IPS-20b (cell line): ENCODE results near the gene SLC6A6.

Experiments
- H3K27ac ChIP-seq: one replicate; pipeline ENCODE4 v1.5.1; 2013; ENCODE audit warnings: low read length
- H3K27me3 ChIP-seq: 2 replicates; pipeline ENCODE4 v1.6.1; 2013; ENCODE audit warnings: mild to moderate bottlenecking, low read length, inconsistent platforms; ENCODE audit not compliant: insufficient read depth
- H3K36me3 ChIP-seq: 2 replicates; pipeline ENCODE4 v1.6.1; 2013; ENCODE audit warnings: low read depth, mild to moderate bottlenecking, inconsistent platforms, low read length, moderate library complexity; ENCODE audit not compliant: insufficient read depth
- H3K4me1 ChIP-seq: 2 replicates; pipeline ENCODE4 v1.6.1; 2013; ENCODE audit warnings: mild to moderate bottlenecking, control low read depth, inconsistent platforms, low read length, moderate library complexity; ENCODE audit not compliant: insufficient read depth
- H3K4me3 ChIP-seq: 2 replicates; pipeline ENCODE4 v1.5.1; 2013; ENCODE audit warnings: mild to moderate bottlenecking, low read length, inconsistent platforms
- H3K9ac ChIP-seq: 2 replicates; pipeline ENCODE4 v1.6.1; 2013; ENCODE audit warnings: low read depth, mild to moderate bottlenecking, inconsistent platforms, low read length, moderate library complexity
- H3K9me3 ChIP-seq: 2 replicates; pipeline ENCODE4 v1.6.1; 2013; ENCODE audit warnings: mild to moderate bottlenecking, low read depth, low read length, inconsistent platforms; ENCODE audit not compliant: insufficient read depth

The SLC6A6 gene

DNA sequence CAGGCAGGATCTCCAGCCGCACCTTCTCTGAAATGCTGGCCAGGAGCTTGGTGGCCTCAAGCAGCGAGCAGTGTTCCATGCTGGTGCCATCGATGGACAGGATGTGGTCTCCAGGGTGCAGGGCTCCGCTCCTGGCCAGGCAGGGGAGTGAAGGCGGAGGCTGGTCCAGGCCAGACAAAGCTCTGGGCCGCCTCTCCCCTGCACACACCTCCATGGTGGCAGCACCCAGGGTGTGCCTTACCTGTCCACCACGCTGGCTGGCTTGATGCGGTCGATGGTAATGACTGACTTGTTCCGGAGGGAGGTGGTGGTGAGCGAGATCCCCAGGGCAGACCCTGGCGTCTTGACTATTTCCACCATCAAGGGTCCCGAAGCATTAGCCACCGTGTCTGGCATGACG lies 117.7 kb downstream of the SLC6A6 start:
- Histone ChIP-seq H3K36me3 (no peaks in the 10 kb centered on the region), H3K4me3 (no peak overlapping the region), H3K27ac (no peak overlapping the region), H3K4me1 (peaks cover 2% of the 10 kb centered on the region; the same call in 1 of the 2 replicates), H3K9ac (no peak overlapping the region), H3K9me3 (no peaks in the 10 kb centered on the region), H3K27me3 (no peaks in the 10 kb centered on the region)

DNA sequence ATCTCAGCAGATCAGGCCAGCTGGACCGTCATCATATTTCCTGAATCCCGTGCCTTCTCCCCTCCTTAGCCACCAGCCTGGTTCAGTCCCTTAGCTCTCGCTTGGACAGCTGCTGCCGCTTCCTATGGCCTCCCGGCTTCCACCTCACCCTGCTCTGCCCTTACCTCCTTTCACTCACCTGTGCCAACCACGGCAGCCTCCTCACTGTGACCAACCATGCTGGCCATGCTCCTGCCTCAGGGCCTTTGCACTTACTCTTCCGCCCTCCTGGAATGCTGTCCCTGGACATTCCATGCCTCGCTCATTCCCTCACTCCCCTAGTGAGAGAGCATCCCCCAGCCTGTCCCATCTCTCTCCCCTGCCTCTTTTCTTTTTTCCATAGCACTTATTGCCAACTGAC lies 118.6 kb downstream of the SLC6A6 start:
- H3K4me3 ChIP-seq, result no peak overlapping the region
- no peaks in the 10 kb centered on the region for H3K9me3 ChIP-seq
- H3K27ac ChIP-seq, result no peak overlapping the region
- H3K36me3 ChIP-seq, result no peaks in the 10 kb centered on the region
- no peak overlapping the region for H3K9ac ChIP-seq
- peaks cover 4% of the 10 kb centered on the region; the same call in 1 of the 2 replicates for H3K4me1 ChIP-seq
- no peaks in the 10 kb centered on the region for H3K27me3 ChIP-seq

DNA sequence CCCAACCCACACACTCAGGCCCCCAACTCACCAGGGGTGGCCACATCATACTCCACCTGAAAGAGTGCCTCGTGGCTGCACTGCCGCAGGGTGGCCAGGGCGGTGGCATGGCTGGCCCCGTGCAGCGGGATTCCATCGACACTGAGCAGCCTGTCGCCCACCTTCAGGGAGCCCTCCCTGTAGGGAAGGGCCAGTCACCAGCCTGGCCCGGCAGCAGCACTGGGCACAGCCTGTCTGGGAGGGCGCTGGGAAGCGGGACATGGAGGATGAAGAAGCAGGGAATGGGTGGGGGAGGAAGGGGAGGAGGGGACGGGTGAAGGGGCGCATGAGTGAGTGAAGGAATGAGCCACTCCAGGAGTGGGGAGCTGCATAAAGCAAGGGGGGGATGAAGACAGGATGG lies 119.2 kb downstream of the SLC6A6 start:
- no peak overlapping the region for H3K27ac ChIP-seq
- peaks cover 10% of the 10 kb centered on the region; the same call in 1 of the 2 replicates for H3K4me1 ChIP-seq
- no peak overlapping the region for H3K4me3 ChIP-seq
- H3K9ac ChIP-seq, result no peak overlapping the region
- no peaks in the 10 kb centered on the region for H3K27me3 ChIP-seq
- H3K9me3 ChIP-seq, result no peaks in the 10 kb centered on the region
- H3K36me3 ChIP-seq, result no peaks in the 10 kb centered on the region

DNA sequence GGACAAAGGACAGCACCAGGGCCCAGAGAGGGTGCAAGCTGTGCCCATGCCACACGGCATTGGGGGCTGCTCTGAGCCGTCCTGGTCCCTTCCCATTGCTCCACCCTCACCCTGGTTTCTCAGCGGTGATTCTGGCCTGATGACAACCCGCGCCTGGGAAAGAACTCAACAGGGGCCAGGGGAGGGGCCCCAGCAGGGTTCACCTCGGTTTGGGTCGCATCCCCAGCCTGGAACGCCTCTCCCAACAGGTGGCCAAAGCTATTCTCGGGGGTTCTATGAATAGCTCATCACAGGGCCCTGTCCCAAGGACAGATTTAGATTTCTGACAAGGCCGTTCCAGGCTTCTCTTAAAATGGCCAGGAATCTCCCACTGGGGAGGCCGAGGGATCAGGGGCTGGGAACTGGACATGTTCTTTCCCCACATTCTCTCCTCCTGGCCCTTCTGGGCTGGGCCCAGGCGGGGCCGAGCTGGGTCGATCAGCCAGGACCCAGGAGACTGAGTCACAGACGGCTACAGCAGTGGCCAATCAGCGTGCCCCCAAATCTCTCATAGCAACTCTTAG lies 119.8 kb downstream of the SLC6A6 start:
- no peak overlapping the region for H3K4me3 ChIP-seq
- no peak overlapping the region for H3K9ac ChIP-seq
- H3K9me3 ChIP-seq, result no peaks in the 10 kb centered on the region
- H3K27me3 ChIP-seq, result no peaks in the 10 kb centered on the region
- no peak overlapping the region for H3K27ac ChIP-seq
- peaks cover 14% of the 10 kb centered on the region; the same call in 1 of the 2 replicates for H3K4me1 ChIP-seq
- H3K36me3 ChIP-seq, result no peaks in the 10 kb centered on the region

DNA sequence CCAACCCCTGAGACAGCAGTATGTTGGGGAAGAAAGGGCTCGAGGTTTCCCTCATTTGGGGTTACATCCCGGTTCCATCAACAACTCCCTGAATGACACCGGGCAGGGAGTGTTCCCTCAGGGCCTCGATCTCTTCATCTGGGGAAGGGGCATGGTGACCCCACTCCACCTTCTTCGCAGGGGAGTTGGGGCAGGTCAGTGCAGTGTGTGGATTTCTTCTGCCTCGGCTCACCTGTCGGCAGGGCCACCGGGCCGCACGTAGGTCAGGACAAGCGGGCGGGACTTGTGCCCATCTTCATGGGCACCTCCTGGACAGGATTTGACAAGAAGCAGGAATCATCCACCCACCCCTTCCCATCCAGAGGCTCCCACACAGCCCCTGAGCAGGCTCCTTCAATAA lies 120.4 kb downstream of the SLC6A6 start:
- H3K27ac ChIP-seq, result no peak overlapping the region
- H3K4me1 ChIP-seq, result peaks cover 14% of the 10 kb centered on the region; the same call in 1 of the 2 replicates
- no peaks in the 10 kb centered on the region for H3K36me3 ChIP-seq
- no peak overlapping the region for H3K9ac ChIP-seq
- H3K27me3 ChIP-seq, result no peaks in the 10 kb centered on the region
- no peaks in the 10 kb centered on the region for H3K9me3 ChIP-seq
- no peak overlapping the region for H3K4me3 ChIP-seq

DNA sequence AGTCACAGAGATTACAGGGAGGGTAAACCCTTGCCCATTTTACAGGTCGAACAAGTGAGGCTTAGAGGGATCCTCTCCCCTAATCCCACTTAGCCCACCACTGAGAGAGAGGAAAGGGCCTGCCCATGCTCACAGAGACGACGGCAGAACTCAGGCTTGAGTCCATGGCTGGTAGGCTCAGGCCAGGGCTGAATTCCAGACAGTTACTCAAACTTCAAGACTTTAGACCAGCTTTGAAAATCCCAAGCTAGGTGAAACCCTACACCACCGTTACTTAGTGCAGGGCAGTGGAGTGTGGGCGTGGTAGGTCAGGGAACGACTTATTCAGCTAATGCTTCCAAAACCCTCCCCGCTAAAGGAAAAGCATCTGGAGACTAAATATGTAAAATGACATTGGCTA lies 121.4 kb downstream of the SLC6A6 start:
- Histone ChIP-seq H3K9ac (no peak overlapping the region), H3K36me3 (no peaks in the 10 kb centered on the region), H3K4me3 (no peak overlapping the region), H3K27me3 (no peaks in the 10 kb centered on the region), H3K9me3 (no peaks in the 10 kb centered on the region), H3K4me1 (peaks cover 14% of the 10 kb centered on the region; the same call in 1 of the 2 replicates), H3K27ac (no peak overlapping the region)

DNA sequence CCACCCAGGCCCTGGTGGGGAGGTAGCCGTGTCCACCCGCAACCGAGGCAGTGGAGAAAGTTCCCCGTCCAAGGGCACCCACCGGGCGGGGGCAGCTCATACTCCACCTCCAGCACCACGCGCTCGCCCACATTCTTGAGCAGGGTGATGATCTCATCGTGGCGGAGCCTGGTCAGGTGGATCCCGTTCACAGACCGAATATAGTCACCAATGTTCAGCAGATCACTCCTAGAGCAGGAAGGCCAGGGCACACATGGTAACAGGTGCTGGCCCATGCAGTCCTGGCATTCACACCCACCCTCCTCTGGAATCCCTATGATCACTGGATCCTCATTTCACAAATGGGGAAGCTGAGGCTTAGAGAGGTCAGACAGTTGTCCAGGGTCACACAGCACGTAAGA lies 121.9 kb downstream of the SLC6A6 start:
- Histone ChIP-seq H3K4me1 (peaks cover 14% of the 10 kb centered on the region; the same call in 1 of the 2 replicates), H3K9ac (no peak overlapping the region), H3K27me3 (no peaks in the 10 kb centered on the region), H3K36me3 (no peaks in the 10 kb centered on the region), H3K27ac (no peak overlapping the region), H3K9me3 (no peaks in the 10 kb centered on the region), H3K4me3 (no peak overlapping the region)

DNA sequence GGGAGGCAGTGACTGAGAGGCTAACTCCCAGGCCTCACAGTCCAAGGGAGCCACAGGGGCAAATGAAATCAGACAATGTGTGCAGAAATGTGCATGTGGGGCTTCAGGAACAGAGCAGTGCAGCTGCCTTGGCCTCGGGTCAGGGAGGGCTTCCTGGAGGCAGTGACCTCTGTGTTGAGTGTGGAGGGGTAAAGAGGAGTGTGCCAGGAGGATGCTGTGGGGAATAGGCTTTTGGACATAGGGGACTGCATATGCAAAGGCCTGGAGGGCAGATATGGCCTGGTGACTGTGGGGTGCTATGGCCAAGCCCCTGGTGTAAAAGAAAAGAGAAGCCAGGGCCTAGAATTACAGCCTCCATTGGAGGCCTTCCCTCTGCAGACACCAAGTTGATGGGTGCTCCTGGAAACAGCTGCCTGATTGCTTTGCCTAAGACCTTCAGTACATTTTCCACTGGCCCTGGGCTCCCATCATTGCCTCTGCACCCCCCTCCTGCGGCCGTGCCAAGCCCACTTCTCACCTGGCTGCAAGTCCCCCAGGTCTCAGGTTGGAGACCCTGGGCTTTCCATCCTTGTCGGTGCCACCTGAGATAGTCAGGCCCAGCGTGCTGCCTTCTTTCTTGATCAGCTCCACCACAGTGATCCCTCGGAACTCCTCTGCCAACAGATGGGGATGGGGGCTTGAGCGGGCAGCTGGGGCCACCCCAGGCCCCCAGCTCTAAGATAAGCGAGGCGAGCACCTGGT lies 122.7 kb downstream of the SLC6A6 start:
- Histone ChIP-seq H3K4me3 (no peak overlapping the region), H3K36me3 (no peaks in the 10 kb centered on the region), H3K9me3 (no peaks in the 10 kb centered on the region), H3K9ac (no peak overlapping the region), H3K4me1 (peaks cover 14% of the 10 kb centered on the region; the same call in 1 of the 2 replicates), H3K27me3 (no peaks in the 10 kb centered on the region), H3K27ac (no peak overlapping the region)

DNA sequence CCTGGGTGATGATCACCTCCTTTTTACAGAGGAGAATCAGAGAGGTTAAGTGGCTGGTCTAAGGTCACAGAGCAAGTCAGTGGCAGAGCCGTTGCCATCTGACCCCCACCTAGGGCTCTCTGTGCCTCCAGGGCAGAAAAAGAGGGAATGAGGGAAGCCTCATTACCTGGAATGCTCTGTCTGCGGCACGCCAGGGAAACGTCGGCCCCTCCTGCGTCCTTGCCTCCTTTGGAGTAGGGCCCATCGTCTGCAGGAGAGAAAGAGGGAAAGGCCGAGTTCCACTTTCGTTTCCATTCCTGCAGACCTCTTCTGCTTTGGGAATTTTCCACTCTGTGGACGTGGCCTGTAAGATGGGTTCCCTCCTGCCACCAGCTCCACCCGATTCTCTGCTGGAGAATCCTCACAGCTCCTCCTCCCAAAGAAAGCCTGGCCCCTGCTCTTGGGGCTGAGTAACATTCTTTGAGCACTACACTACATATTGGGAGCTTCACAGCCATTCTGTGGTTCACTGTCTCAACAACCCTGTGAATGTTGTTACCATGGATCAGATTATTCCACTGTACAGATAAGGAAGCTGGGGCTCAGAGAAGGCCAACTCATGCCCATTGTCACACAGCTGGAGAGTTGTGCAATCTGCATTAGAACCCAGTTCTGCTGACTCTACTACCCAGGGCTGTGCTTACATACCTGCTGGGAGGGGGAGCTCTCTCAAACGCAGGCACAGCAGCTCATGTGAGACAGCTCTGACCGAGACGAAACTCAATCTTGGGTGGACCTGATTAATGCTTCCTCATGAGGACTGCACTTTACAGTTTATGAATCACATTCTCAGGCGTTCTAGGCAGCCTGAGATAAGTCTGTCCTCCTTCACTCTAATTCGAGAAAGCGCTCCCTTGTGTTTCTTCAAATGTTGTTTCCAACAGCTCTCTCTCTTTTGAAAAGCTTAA lies 123.6 kb downstream of the SLC6A6 start:
- Histone ChIP-seq H3K4me3 (no peak overlapping the region), H3K27ac (no peak overlapping the region), H3K27me3 (no peaks in the 10 kb centered on the region), H3K9me3 (no peaks in the 10 kb centered on the region), H3K9ac (no peak overlapping the region), H3K36me3 (no peaks in the 10 kb centered on the region), H3K4me1 (peaks cover 14% of the 10 kb centered on the region; the same call in 1 of the 2 replicates)

DNA sequence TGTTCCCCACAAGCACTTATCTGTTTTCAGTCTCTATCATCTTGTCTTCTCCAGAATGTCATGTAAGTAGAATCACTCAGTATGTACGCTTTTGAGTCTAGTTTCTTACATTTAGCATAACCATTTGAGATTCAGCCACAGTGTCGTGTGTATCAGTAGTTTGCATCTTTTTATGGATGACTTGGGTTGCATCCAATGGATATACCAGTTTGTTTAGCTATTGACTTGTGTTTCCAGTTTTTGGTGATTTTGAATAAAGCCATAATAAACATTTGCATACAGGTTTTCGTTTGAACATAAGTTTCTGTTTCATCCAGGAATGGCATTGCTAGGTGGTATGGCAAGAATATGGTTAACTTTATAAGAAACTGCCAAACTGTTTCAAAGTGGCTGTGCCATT lies 125.7 kb downstream of the SLC6A6 start:
- Histone ChIP-seq H3K27ac (no peak overlapping the region), H3K4me3 (no peak overlapping the region), H3K4me1 (peaks cover 14% of the 10 kb centered on the region; the same call in 1 of the 2 replicates), H3K9me3 (no peaks in the 10 kb centered on the region), H3K36me3 (no peaks in the 10 kb centered on the region), H3K27me3 (no peaks in the 10 kb centered on the region), H3K9ac (no peak overlapping the region)

DNA sequence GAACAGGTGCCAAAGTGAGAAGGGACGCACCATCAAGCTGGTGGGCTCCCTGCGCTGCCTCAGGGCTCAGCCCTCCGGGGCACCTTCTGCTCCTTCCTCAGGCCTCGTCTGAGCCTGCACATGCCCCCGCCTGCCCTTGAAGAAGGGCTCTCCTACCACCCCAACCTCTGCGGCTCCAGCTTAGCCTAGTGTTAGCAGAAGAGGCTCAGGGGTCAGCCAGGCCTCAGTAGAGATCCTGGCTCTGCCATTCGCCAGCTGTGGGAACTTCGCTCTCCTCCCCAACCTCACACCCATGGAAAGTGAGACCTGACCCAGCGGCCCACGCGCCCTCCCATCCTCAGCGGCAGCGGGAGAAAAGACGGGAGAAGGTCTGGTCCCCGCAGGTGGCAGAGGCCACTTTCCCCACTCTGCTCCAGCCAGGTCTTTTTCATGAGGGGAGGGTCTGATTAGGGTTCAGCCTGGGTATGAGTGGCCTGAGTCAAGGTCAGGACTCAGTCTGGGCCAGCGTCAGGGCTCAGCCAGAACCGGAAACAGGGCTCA lies 129.5 kb downstream of the SLC6A6 start:
- H3K9me3 ChIP-seq, result no peaks in the 10 kb centered on the region
- H3K36me3 ChIP-seq, result no peaks in the 10 kb centered on the region
- no peaks in the 10 kb centered on the region for H3K27me3 ChIP-seq

More for the DNA sequence above, 129.5 kb downstream of the SLC6A6 start:
- H3K4me1 ChIP-seq, result peaks cover 30% of the 10 kb centered on the region; the same call in 1 of the 2 replicates
- no peak overlapping the region for H3K9ac ChIP-seq
- H3K27ac ChIP-seq, result no peak overlapping the region
- H3K4me3 ChIP-seq, result no peak overlapping the region
